Muscle of back (tissue), 11 donors: Measurements from ENCODE around the gene THAP8. TPM values are rescaled to one million over a fixed set of nuclear protein-coding genes. Genes with fewer than 3 reads are reported as not detected.
A peak's percentile ranks its signal among the peaks of the same experiment; 100 is the strongest.

Experiments used
- DNase-seq, 3 donors: peaks; one replicate each; pipeline versions ENCODE4 v3.0.0 to v3.0.0-alpha.2; 2013
- polyA plus RNA-seq, 10 donors: library from polyadenylated mRNA; unstranded; fragments of 120-200 nt; gene quantifications; one replicate each; pipeline ENCODE4 v1.2.1, GENCODE V29; 2013; ENCODE audit not compliant: insufficient read length in 10 of 10

THAP8 gene
- polyA plus RNA-seq, 10 donors = 7.2 to 9.9 (median 7.6) TPM

DNA sequence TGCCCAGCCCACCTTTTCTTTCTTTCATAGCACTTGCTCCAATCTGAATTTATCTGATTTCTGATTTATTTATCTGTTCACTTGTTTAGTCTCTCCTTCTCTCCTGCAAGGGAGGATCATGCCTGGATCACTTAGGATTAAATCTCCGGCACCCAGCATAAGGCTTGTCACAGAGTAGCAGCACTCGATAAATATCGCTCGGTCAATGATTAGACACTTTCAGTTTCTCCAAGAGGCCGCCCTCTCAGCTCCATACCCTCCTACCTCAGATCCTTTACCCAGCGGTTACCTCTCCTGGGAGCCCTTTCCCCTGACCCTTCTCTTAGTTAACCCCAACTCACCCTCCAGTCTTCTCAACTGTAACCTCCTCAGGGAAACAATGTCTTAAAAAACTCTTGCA is 22.8 kb downstream of the THAP8 start:
- no peak for DNase-seq

DNA sequence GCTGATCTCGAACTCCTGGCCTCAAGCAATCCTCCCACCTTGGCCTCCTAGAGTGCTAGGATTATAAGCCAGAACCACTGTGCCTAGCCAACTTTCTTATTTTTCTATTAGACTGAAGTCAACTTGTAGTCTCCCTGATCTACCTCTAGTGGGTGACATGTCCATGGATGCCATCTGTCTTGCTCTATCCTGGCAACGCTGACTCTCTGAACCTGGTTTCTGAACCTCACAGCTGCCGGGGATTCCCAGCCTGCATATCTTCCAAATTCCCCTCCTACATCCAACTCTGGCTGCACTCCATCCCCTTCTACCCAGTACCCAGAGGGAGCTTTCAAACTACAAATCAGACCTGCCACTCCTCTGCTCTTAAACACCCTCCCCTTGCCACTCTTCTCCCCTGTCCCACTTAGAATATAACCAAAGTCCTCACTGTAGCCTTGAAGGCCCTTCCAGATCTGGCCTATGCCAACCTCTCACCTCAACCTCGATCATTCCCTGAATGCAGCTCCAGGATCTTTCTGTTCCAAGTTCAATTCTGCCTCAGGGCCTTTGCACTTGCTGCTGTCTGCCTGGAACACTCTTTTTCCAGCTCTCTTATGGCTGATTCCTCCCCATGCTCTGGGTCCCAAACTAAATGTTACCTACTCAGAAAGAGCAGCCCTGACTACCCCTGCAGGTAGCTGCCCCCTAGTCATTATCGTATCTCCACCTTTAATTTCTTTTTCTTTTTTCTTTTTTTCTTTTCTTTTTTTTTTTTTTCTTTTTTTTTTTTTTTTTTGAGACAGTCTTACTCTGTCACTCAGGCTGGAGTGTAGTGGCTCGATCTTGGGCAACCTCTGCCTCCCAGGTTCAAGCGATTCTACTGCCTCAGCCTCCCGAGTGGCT is 23.6 kb downstream of the THAP8 start:
- DNase-seq = no peak

DNA sequence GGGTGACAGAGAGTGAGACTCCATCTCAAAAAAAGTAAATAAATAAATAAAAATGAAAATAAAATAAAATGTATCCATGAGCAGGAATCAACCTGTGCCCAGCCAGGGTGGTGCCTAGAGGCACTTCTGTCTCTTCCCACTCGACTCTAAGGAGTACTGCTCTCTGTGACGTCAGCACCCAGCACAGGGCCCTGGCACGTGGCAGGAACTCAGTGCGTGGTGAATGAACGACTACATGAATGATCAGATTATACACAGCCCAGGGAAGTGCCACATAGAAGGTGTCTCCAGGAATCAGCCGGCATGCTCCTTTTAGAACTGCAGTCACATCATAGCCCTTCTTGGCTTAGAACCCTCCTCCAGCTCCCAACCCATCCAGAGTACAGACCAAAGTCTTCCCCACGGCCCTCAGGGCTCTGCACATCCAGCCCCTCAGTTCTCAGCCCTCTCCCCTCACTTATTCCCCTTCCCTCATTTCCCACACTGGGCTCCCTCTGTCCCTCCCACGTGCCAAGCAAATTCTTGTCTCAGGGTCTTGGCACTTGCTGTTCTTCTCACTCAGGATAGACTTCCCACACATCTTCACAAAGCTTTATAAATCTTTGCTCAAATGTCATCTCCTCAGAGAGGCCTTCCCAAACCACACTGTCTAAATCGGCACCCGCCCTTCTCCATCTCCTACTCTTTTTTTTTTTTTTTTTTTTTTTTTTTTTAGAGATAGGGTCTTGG is 25.6 kb downstream of the THAP8 start:
- no peak for DNase-seq

DNA sequence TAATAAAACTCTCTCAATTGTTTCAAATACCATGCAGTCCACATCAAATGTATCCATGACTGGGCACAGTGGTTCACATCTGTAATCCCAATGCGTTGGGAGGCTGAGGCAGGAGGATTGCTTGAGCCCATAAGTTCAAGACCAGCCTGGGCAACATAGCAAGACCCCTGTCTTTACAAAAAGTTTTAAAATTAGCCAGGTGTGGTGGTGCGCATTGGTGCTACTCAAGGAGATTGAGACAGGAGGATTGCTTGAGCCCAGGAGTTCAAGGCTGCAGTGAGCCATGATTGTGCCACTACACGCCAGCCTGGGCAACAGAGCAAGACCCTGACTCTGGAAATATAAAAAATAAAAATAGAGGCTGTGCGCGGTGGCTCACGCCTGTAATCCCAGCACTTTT is 26.4 kb downstream of the THAP8 start:
- no peak for DNase-seq

DNA sequence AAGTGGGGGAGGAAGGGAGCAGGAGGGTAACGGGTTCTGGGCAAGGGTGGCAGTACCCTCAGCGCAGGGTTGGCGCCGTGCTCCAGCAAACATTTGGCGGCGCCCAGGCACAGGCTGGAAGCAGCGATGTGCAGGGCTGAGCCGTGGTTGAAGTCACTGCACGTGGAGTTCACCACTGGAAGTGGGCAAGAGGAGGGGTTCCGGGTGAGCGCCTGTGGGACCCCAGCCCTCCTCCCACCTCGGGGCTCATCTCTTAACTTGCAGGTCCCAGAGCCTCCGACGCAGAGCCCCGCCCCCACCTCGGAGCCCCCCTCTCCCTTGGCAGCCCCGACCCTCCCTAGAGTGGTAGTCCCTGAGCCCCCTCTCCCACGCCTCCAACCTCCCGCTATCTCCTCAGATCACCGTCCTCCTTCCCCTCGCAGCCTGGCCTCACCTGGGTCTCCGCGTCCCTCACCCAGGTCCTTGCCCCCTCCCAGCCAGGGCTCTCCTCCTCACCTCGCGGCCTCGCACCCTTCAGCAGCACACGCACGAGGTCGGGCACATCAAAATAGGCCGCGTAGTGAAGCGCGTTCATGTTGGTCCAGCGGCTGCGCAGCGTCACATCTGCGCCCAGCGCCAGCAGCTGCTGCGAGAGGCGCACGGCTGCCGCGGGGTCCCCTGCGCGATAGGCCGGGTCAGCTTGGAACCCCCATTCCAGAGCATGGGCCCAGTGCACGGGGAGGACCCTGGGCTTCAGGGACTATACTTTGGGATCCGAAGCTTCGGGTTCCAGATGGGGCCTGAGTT is 27.8 kb downstream of the THAP8 start:
- no peak for DNase-seq

DNA sequence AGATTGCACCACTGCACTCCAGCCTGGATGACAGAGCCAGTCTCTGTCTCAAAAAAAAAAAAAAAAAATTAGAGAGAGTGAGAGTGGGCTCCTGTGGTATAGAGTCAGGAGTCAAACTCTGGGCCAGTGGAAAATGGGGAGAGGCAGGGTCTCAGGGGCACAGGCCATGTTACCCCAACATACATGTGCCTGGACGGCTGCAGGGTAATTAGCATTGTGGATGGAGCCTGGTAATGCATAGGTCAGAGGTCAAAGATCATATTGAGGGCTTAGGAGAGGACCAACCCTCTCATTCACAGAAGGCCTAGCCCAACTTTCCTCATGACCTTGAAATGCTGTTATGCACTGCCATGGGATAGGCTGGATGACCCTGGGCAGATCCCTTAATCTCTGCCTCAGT is 28.5 kb downstream of the THAP8 start:
- no peak for DNase-seq

DNA sequence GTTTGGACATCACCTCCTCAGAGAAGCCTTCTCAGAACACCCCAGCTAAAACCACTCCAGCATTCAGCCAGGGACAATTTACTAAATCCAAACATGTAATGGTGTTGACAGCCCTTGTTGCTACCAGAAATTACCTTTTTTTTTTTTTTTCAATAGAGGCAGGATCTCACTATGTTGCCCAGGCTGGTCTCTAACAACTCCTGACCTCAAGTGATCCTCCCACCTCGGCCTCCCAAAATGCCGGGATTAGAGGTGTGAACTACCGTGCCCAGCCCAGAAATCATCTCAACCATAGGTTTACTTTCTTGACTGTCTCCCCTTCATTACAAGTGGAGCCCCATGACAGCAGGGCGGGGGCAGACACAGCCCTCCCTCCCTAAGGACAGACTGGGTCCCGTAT is 30.7 kb downstream of the THAP8 start:
- DNase-seq = no peak

DNA sequence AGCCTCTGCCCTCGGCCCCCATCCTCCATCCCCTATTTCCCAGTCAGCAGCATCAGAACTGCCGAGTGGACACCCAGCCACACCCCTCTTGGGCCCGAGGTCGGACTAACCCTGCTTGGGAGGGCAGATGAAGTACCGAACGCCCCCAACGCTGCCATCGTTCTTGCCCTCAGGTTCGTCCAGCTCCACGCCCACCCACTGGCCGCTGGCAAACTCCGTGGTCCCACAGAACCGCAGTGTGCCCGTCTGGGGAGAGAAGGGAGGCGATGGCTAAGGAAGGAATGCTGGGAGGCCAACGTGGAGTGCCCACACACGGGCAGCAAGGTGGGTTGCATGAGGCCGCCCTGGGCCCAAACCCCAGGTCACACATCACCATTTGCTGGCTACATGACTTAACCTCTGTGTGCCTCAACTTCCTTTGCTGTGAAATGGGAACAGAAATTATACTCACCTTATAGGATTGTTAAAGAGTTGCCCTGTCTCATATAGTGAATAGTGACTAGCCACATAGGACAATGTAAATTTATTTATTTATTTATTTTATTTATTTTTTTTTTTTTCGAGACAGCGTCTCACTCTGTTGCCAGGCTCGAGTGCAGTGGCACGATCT is 34.9 kb downstream of the THAP8 start:
- no peak for DNase-seq

DNA sequence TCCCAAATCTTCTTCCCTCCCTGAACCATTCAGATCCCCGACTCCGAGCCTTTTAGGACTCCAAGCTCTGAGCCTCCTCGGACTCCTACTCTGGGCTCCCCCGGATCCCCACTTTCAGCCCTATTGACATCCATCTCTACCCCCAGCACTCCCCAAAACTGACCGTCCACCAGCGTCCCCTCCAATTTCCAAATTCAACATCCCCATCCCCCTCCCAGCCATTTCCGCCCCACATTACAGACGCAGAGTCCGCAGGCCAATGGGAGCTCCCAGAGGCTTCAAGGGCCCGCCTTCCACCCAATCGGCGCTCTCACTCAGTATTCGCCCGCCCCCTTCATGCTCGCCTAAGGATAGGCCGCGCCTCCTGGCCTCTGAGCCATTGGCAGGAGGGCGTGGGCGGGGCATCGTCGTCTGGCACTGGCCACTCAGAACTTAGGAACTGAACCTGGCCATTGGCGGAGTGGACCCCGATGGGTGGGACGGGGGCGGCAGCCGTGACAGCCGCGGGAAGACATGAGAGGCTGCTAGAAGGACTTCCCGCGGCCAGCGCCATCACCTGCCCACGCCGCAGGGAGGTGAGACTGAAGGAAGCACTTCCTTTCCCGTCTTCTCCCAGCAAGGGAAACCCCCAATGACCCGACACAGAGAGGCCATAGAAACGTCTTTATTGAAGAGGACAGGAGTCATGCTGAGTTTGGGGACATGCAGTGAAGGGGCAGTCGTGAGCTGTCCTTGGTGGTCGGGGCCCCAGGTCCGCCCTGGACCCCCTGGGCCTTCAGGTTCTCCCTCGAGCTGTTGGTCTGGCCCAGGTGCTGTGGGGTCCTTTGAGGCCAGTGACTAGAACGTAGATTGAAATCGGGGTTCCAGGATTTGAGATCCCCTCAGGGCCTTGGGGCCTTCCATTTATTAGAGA is 39.8 kb downstream of the THAP8 start, which contains the start of gene ALKBH6:
Gene ALKBH6, minus strand, starts transcription at position 202 of the 913 bp plus-strand sequence. CDS start 816 bp downstream, outside the sequence.
- peak; percentile 98 to 100 (median 99) for DNase-seq

DNA sequence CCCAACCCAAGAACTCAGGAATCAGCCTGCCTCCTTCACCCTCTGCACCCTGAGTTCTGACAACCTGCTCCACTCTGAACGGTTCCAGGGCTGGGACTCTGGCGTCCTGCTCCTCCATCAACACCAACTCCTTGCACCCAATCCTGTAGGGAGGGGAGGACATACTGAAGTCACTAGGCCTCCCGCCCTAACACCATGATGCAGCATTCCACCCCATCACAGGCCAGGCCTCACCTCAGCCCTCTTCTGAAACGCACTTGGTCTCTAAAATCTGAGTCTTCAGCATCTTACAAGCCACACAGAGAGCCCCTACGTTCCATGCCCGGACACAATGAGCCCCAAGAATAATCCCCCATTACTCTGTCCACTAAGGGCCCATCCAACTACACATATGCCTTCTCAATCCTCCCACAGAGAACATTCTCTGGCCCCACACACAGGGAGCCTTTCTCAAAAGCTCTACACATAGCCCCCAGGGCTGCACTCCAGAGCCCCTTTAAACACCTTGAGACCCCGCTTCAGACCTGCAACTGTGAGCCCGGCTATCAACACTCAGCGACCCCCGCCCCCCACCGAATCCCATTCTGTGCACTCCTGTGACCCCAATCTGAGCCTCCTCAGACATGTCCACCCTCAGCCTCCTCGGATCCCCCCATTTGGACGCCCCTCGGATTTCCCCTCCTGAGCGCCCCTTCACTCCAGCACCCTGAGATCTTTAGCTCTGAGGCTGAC is 40.6 kb downstream of the THAP8 start:
- DNase-seq = no peak

DNA sequence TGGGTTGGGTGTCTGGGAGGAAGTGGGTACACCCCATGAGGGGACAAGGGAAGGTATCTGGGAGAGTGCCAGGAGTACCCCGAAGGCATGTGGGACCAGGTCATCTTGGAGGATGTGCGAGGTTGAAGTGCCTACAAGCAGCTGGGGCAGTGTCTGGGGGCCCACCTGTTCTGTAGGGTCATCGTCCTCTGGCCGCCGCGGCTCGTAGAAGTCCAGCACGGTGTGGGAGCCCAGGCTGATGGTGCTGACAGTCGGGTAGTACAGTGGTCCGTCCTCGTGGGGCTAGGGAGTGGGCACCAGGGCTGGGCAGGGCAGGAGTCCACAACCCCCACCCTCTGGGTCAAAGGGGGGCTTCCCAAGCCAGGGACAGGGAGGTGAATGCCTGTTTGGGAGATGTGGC is 43.7 kb downstream of the THAP8 start:
- DNase-seq = no peak

DNA sequence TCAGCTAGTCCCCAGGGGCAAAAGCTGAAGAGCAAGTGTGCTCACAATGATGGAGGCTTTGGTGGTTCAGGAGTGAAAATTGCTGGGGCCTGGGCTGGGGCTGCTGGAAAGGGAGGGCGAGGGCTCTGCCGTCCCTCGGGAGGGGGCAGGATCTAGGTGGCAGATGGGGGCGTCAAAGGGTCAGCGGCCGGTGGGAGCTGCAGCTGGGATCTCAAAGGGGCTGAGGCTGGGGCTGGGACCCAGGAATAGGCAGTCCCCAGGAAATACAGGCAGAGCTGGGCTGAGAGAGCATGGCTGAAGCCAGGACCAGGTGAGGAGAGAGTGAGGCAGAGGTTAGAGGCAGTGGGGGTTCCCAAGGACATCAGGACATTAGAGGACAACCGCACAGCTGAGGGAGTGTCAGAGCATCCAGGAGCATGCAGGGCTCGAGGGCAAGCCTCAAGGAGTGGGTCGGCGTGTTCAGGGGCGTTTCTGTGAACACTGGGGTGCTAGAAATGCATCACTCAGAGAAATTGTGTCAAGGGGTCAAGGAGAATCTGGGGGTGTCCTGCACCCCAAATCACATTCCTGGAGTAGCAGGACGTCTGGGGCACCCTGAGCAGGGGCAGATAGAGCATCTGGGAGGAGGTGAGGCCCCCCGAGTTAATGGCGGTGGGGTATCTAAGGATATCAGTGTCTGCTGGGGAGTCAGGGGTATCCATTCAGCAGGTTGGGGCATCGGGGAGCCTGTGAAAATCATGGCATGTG is 44.3 kb downstream of the THAP8 start:
- DNase-seq = no peak

DNA sequence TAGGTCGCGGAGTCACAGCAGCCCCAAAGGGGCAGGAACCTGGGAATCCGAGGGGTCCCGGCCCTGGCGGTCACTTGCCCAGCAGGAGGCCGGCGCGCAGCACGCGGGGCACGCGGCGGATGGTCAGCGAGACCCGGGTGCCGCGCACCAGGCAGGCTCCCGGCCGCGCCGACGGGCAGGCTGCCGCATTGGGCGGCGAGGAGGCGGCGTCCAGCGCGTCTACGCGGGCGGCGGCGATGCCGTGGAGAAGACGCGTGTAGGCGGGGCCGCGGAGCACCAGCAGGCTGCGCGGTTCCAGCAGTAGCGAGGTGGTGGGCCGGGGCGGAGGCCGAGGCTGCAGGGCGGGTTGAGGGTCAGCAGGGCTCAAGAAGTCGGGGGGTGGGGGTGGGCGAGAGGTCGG is 44.9 kb downstream of the THAP8 start:
- DNase-seq = peak; percentile 43 to 82 (median 76)

DNA sequence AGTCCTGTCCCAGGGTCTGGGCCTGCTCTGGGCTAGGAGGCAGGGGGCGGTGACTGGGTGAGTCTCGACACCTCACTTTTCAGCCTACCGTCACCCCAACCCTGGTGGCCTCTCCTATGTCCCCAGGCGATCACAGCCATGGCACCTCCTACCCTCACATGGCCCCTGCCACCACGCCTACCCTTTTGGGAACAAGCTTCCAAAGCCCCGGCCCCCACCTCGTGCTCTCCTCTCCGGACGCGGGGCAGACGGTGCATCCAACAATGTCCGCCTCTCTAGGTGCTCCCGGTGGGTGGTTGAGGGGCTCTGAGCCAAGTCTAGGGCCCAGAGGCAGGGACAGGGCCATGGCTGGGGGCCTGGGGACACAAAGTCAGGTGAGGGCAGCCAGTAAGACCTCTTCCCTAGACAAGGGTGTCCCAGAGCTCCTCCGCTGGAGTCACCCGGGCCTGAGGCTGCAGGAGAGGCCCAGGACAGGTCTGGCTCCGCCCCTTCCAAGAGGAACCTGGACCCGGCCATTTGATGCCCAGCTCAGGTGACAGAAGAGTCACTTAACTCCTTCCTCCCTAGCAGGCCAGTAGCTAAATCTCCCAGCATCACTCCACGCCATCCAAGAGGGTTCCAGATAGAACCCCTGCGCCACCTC is 45.6 kb downstream of the THAP8 start, which contains the start of gene SYNE4:
Gene SYNE4, minus strand, starts transcription at position 478 of the 643 bp plus-strand sequence. Its CDS starts 132 bp downstream, at position 346.
- no peak for DNase-seq

DNA sequence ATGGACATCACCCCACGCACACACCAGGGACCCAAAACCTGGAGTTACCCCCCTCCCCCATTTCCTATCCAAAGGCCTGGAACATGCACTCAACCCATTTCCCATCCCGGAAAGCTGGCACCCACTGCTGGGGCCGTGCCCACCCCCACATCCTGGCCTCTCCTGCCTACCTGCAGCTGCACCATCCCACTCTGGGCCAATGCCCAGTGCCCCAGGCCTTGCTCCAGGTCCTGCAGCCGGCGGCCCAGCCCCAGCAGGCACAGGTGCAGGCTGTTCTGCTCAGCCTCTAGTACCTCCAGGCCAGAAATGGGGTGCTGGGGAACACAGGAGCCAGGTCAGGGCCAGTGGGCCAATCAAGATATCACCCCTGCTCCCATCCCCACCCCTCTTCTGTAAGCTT is 47.1 kb downstream of the THAP8 start:
- no peak for DNase-seq

DNA sequence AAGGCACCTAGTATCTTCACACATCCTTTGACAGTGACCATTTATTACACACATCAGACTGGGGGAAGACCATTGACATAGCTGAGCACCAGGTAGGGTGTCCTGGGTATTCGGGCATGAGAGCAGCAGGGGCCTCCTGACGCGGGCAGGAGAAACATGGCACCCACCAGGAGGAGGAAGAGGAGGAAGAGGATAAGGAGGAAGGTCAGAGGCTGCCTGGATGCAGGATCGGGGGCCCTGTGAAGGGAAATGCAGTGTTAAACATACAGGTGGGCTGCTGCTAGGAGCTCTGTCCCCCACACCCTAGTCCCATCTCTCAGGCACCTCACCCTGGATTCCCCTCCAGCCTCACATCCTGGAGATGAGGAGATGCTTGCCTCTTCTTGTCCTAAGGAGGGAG is 50.8 kb downstream of the THAP8 start:
- DNase-seq = no peak

DNA sequence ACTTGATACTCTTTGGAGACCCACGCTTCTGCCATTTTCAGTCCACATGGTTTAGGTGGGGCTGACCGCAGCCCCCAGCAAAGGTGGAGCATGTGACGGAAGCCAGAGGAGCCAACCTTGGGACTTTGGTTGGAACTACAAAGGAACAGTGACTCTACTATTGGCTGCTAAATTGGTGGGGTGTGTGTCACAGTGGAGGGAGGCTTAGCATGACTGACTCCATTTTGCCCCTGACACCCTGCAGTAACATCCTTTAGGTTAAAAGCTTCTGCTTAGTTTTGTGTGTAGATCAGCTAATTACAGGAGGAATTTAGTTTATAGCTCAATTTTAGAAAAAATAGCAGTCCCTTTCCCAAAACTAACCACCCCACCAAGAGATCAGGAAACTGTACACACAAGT is 52.5 kb downstream of the THAP8 start:
- DNase-seq = no peak

DNA sequence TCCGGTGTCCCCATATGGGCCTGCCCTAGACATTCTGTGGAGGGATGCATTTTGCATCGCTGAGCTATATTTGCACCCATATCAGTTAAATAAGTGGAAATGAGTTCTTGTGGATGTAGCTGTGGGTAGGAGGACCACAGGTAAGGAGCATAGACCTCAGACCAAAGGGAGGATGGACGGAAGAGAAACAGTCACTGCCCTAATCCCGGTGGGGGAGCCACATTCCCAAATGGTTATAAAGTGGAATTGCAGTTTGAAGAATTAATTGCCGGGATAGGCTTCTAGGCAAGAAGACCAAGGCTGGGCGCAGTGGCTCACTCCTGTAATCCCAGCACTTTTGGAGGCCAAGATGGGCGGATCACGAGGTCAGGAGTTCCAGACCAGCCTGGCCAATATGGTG is 57.3 kb downstream of the THAP8 start:
- no peak for DNase-seq
